K562 (cell line): ENCODE measurements around the gene CDC42SE2. TPM values are rescaled to one million over a fixed set of nuclear protein-coding genes. Genes with fewer than 3 reads are reported as not detected.

Experiments used
- ATAC-seq: fragments of 200-7000 bp; cut with Tn5 transposase; 3 replicates; pipeline ENCODE4 v1.9.1; 2020; ENCODE audit warnings: moderate library complexity
- BruUV-seq: library from RNA; stranded (reverse); fragments of 400-500 nt; replicated peaks from 2 replicates; lab custom pipeline; 2021; lab: Mats Ljungman, UMichigan
- CTCF ChIA-PET: fragments of 300-600 bp; formaldehyde crosslinking; extraction: SDS; loops from one replicate; lab custom pipeline; 2021; ENCODE audit warnings: low intra/inter-chr PET ratio; lab: Yijun Ruan, JAX
- POLR2A ChIA-PET: fragments of 300-600, 350-650 bp; sonication (Branson Sonifier 250); formaldehyde crosslinking; extraction: SDS; loops from one replicate; lab custom pipeline; 2021; ENCODE audit warnings: antibody characterized with exemption, inconsistent platforms; lab: Yijun Ruan, JAX
- DNase-seq, 4 experiments: peaks; one replicate each; pipeline versions ENCODE4 v3.0.0 to v3.0.0-alpha.2; 2011 to 2018; ENCODE audit warnings: low spot score in 3 of 4, mixed read lengths in 3 of 4; ENCODE audit errors: extremely low read depth in 1 of 4
- FAIRE-seq: peaks from 2 replicates; lab custom pipeline; 2011; peaks lifted over from hg19 to GRCh38; lab: Jason Lieb, UNC
- H2AFZ ChIP-seq: 2 replicates; pipeline ENCODE4 v1.6.0; 2011; ENCODE audit warnings: low read depth, low read length, control low read depth, inconsistent platforms
- H3K27ac ChIP-seq: fragments of 200-600 bp; 3 replicates; pipeline ENCODE4 v1.8.0; 2011; ENCODE audit warnings: low read depth, mild to moderate bottlenecking, control low read depth, inconsistent platforms, low read length, moderate library complexity, mixed read lengths; ENCODE audit errors: extremely low read depth
- H3K27me3 ChIP-seq, 2 experiments: fragments of 300-600 bp in 1 of 2; 2 replicates in 1 of 2; 3 replicates in 1 of 2; pipeline versions ENCODE4 v1.6.0 to v1.8.0; 2011; ENCODE audit warnings: inconsistent platforms in 2 of 2, low read length in 2 of 2, mild to moderate bottlenecking in 1 of 2, mixed read lengths in 1 of 2, moderate library complexity in 1 of 2; ENCODE audit not compliant: control insufficient read depth in 2 of 2, insufficient read depth in 2 of 2
- H3K36me3 ChIP-seq: fragments of 300-600 bp; 3 replicates; pipeline ENCODE4 v1.8.0; 2011; ENCODE audit warnings: mild to moderate bottlenecking, low read length, inconsistent platforms; ENCODE audit not compliant: control insufficient read depth, insufficient read depth
- H3K4me1 ChIP-seq, 2 experiments: fragments of 200-600 bp in 1 of 2; replicated peaks in 1 of 2; 2 replicates in 1 of 2; 3 replicates in 1 of 2; pipeline versions ENCODE4 v1.5.1 to v1.8.0; 2011; ENCODE audit warnings: inconsistent platforms in 2 of 2, low read length in 2 of 2, mild to moderate bottlenecking in 1 of 2, mixed read lengths in 1 of 2, moderate library complexity in 1 of 2; ENCODE audit not compliant: control insufficient read depth in 2 of 2, insufficient read depth in 2 of 2
- H3K4me2 ChIP-seq: 2 replicates; pipeline ENCODE4 v1.6.1; 2011; ENCODE audit warnings: low read length, control low read depth, inconsistent platforms, mixed read lengths; ENCODE audit not compliant: insufficient read depth
- H3K4me3 ChIP-seq: fragments of 200-600 bp; sonication (generic), shearing (Covaris generic); 2 replicates; pipeline ENCODE4 v1.5.1; 2016; ENCODE audit warnings: control low read depth, inconsistent platforms
- H3K79me2 ChIP-seq: fragments of 200-600 bp; 3 replicates; pipeline ENCODE4 v1.8.0; 2011; ENCODE audit warnings: low read length, inconsistent platforms; ENCODE audit not compliant: control insufficient read depth, insufficient read depth
- H3K9ac ChIP-seq, 2 experiments: 2 replicates each; pipeline versions ENCODE4 v1.6.0 to v1.6.1; 2011; ENCODE audit warnings: low read depth in 2 of 2, low read length in 2 of 2, control low read depth in 1 of 2, inconsistent platforms in 1 of 2, mild to moderate bottlenecking in 1 of 2, mixed read lengths in 1 of 2; ENCODE audit not compliant: insufficient read depth in 1 of 2
- H3K9me1 ChIP-seq: one replicate; pipeline ENCODE4 v1.6.0; 2011; ENCODE audit warnings: inconsistent platforms, mild to moderate bottlenecking, low read length, moderate library complexity; ENCODE audit not compliant: control insufficient read depth, insufficient read depth
- H3K9me3 ChIP-seq: replicated peaks from 2 replicates; pipeline ENCODE4 v1.5.1; 2011; ENCODE audit warnings: low read depth, low read length, inconsistent platforms; ENCODE audit not compliant: control insufficient read depth, insufficient read depth
- H4K20me1 ChIP-seq: replicated peaks from 2 replicates; pipeline ENCODE4 v1.6.1; 2011; ENCODE audit warnings: low read length, inconsistent platforms, mixed read lengths; ENCODE audit not compliant: control insufficient read depth, insufficient read depth
- ARNT ChIP-seq, 2 experiments: fragments of 450-650 bp; IDR thresholded peaks; 2 replicates each; pipeline ENCODE4 v1.6.1; 2016; ENCODE audit warnings: mild to moderate bottlenecking in 1 of 2
- MCM7 ChIP-seq, 2 experiments: fragments of 450-650 bp; IDR thresholded peaks; 2 replicates each; pipeline ENCODE4 v1.6.1; 2016 to 2018
- MECOM ChIP-seq: fragments of 250-450 bp; sonication (Bioruptor Pico); IDR thresholded peaks from 2 replicates; pipeline ENCODE4 v1.8.0; 2022; ENCODE audit warnings: inconsistent platforms
- RAD51 ChIP-seq: fragments of 450-650 bp; IDR thresholded peaks from 2 replicates; pipeline ENCODE4 v1.7.1; 2016; ENCODE audit warnings: low read depth, mild to moderate bottlenecking, borderline replicate concordance
- SETDB1 ChIP-seq: IDR thresholded peaks from one replicate; pipeline ENCODE4 v1.6.1; 2012; ENCODE audit warnings: low read length, control low read depth, inconsistent platforms
- ZFP1 ChIP-seq: fragments of 450-650 bp; formaldehyde crosslinking; IDR thresholded peaks from 2 replicates; pipeline ENCODE4 v1.4.0; 2020; ENCODE audit warnings: mild to moderate bottlenecking, mixed read lengths
- WGBS: fragments of 100-300 bp; shearing (Covaris generic); methylation state at CpG from one replicate; pipeline ENCODE4 v1.1.6; 2016; ENCODE audit warnings: low coverage, mixed read lengths; ENCODE audit not compliant: insufficient coverage; ENCODE audit errors: missing lambda C conversion rate; 5-methylcytosine and 5-hydroxymethylcytosine counted together
- in situ Hi-C: fragments of 300-500 bp; cut with MboI; formaldehyde crosslinking; loops from 4 replicates; pipeline ENCODE4 v1.15.0; 2018; ENCODE audit warnings: inconsistent platforms, mixed read lengths
- intact Hi-C: fragments of 100-400 bp; cut with micrococcal nuclease; formaldehyde crosslinking; loops from 2 replicates; pipeline ENCODE4 v1.14.2; 2022
- polyA plus RNA-seq, 8 experiments: library from polyadenylated mRNA; depleted of rRNA in 4 of 8; stranded (reverse) in 5 of 8; unstranded in 3 of 8; fragments of >200 nt; fragmentation: Nextera tagmentation in 2 of 8; fragmentation: Illumina TruSeq in 1 of 8; extraction: Ambion mirVana in 2 of 8; extraction: Trizol in 1 of 8; gene quantifications; 2 replicates each; pipeline versions ENCODE4 v1.2.1 to v1.2.3, GENCODE V29; 2011 to 2014; ENCODE audit warnings: inconsistent platforms in 1 of 8, missing spikeins in 1 of 8
- total RNA-seq, 7 experiments: library from RNA; depleted of rRNA in 6 of 7; stranded (reverse); fragments of >200 nt in 6 of 7; fragmentation: Illumina TruSeq in 2 of 7; extraction: Trizol in 2 of 7; gene quantifications; 2 replicates each; pipeline versions ENCODE4 v1.2.1 to v1.2.3, GENCODE V29; 2011 to 2021; ENCODE audit warnings: low replicate concordance in 1 of 7
- TF ChIP-seq, protein P1 (sequence below): sonication (generic); formaldehyde crosslinking; IDR thresholded peaks from 2 replicates; pipeline ENCODE4 v1.8.0; 2022; ENCODE audit warnings: mild to moderate bottlenecking, missing genetic modification reagents
- TF ChIP-seq, protein P2 (sequence below): fragments of 200-800 bp; sonication (Bioruptor generic); IDR thresholded peaks from 2 replicates; pipeline ENCODE4 v1.6.1; 2017; ENCODE audit warnings: missing genetic modification characterization, missing compliant biosample characterization

The CDC42SE2 gene
- total and polyA plus RNA-seq, 9 of the 15 experiments (the other 6 are each of a cell fraction or from before 2014, with no cell fraction given): 24.8 to 44.3 (median 32.7) TPM

DNA sequence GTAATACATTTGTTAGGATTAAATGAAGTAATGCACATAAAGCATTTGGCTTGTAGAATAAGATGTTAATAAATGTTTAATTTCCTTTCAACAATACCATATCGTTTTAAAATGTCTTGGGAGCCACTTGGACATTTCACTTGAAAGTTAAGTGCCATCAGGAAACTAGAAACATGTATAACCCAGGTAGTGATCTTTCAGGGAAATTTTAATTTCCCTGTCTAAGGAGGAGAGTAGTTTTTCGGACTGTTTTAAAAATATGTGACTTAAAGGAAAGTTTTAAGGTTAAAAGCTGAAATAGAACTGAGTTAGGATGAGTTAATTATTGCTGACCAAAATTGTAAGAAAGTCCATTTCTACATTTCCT, 18.0 kb downstream of the CDC42SE2 start:
- Histone ChIP-seq H3K4me3 (no peak overlapping the region), H3K27me3 (no peaks in the 10 kb centered on the region), H3K9me1 (no peaks in the 10 kb centered on the region), H3K4me1 (no peaks in the 10 kb centered on the region), H3K27ac (no peak overlapping the region), H3K4me2 (no peak overlapping the region), H2AFZ (no peak overlapping the region), H4K20me1 (no peaks in the 10 kb centered on the region), H3K79me2 (peaks cover 90% of the 10 kb centered on the region), H3K36me3 (no peaks in the 10 kb centered on the region), H3K9ac (no peak overlapping the region), H3K9me3 (no peaks in the 10 kb centered on the region; the same call in 1 of the 2 replicates)
- intact Hi-C loops (no loop called here), in situ Hi-C loops (no loop called here)
- no peak for FAIRE-seq
- WGBS: 44% methylated on average over 2 of the region's 2 CpGs
- ChIA-PET POLR2A (interaction anchor here (0.9 kb wide), 1 partner anchor 8 kb away, joined by 3 read pairs; no protein-coding TSS in a partner anchor), CTCF (no interaction called here)
- no TSS peak for BruUV-seq
- no peak for DNase-seq
- TF ChIP-seq, protein P1, sequence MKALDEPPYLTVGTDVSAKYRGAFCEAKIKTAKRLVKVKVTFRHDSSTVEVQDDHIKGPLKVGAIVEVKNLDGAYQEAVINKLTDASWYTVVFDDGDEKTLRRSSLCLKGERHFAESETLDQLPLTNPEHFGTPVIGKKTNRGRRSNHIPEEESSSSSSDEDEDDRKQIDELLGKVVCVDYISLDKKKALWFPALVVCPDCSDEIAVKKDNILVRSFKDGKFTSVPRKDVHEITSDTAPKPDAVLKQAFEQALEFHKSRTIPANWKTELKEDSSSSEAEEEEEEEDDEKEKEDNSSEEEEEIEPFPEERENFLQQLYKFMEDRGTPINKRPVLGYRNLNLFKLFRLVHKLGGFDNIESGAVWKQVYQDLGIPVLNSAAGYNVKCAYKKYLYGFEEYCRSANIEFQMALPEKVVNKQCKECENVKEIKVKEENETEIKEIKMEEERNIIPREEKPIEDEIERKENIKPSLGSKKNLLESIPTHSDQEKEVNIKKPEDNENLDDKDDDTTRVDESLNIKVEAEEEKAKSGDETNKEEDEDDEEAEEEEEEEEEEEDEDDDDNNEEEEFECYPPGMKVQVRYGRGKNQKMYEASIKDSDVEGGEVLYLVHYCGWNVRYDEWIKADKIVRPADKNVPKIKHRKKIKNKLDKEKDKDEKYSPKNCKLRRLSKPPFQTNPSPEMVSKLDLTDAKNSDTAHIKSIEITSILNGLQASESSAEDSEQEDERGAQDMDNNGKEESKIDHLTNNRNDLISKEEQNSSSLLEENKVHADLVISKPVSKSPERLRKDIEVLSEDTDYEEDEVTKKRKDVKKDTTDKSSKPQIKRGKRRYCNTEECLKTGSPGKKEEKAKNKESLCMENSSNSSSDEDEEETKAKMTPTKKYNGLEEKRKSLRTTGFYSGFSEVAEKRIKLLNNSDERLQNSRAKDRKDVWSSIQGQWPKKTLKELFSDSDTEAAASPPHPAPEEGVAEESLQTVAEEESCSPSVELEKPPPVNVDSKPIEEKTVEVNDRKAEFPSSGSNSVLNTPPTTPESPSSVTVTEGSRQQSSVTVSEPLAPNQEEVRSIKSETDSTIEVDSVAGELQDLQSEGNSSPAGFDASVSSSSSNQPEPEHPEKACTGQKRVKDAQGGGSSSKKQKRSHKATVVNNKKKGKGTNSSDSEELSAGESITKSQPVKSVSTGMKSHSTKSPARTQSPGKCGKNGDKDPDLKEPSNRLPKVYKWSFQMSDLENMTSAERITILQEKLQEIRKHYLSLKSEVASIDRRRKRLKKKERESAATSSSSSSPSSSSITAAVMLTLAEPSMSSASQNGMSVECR (CRISPR knock-in tag): no peak
- TF ChIP-seq, protein P2, sequence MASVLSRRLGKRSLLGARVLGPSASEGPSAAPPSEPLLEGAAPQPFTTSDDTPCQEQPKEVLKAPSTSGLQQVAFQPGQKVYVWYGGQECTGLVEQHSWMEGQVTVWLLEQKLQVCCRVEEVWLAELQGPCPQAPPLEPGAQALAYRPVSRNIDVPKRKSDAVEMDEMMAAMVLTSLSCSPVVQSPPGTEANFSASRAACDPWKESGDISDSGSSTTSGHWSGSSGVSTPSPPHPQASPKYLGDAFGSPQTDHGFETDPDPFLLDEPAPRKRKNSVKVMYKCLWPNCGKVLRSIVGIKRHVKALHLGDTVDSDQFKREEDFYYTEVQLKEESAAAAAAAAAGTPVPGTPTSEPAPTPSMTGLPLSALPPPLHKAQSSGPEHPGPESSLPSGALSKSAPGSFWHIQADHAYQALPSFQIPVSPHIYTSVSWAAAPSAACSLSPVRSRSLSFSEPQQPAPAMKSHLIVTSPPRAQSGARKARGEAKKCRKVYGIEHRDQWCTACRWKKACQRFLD (CRISPR knock-in tag): no peak
- no peak for TF ChIP-seq SETDB1
- no peak for TF ChIP-seq MCM7 (IDR thresholded peaks at IDR 0.05)
- no peak for TF ChIP-seq RAD51
- TF ChIP-seq MECOM: no peak
- TF ChIP-seq ZFP1: no peak
- no peak for TF ChIP-seq ARNT (IDR thresholded peaks at IDR 0.05)
- no peak for ATAC-seq
